Lower lobe of right lung (tissue), 2 donors: ENCODE results near the gene CD82. TPM values are rescaled to one million over a fixed set of nuclear protein-coding genes. Genes with fewer than 3 reads are reported as not detected.
A peak's percentile ranks its signal among the peaks of the same experiment; 100 is the strongest.

Source experiments
- ATAC-seq, 2 donors: fragments of 200-7000 bp; cut with Tn5 transposase; one replicate each; pipeline ENCODE4 v1.9.1; 2020 to 2022; ENCODE audit warnings: mild to moderate bottlenecking in 2 of 2, moderate library complexity in 2 of 2
- DNase-seq: peaks from one replicate; pipeline ENCODE4 v3.0.0-alpha.2; 2020
- H3K27ac ChIP-seq: fragments of 200-600 bp; one replicate; pipeline ENCODE4 v1.8.0; 2022
- H3K27me3 ChIP-seq: fragments of 200-600 bp; one replicate; pipeline ENCODE4 v1.8.0; 2022; ENCODE audit warnings: low read depth
- H3K36me3 ChIP-seq: fragments of 200-600 bp; one replicate; pipeline ENCODE4 v1.8.0; 2022; ENCODE audit warnings: mild to moderate bottlenecking
- H3K4me1 ChIP-seq: fragments of 200-600 bp; one replicate; pipeline ENCODE4 v1.8.0; 2022
- H3K4me3 ChIP-seq: fragments of 200-600 bp; one replicate; pipeline ENCODE4 v1.8.0; 2022; ENCODE audit warnings: mild to moderate bottlenecking
- H3K9me3 ChIP-seq: fragments of 200-600 bp; one replicate; pipeline ENCODE4 v1.8.0; 2022
- intact Hi-C: fragments of 100-400 bp; cut with DNase I; formaldehyde crosslinking; loops from one replicate; pipeline ENCODE4 v1.11.0; 2022
- total RNA-seq: library from RNA; stranded (reverse); fragmentation: NEBNext Ultra II Directional; extraction: Animal tissue kit (Norgen Biotek cat#: 25700); gene quantifications from one replicate; pipeline ENCODE4 v1.2.1, GENCODE V29; 2021
- TF ChIP-seq, protein P1 (sequence below): fragments of 200-600 bp; IDR thresholded peaks from one replicate; pipeline ENCODE4 v1.8.0; 2022; ENCODE audit warnings: antibody characterized with exemption, mild to moderate bottlenecking
- donor health status: DM: no; HTN: yes; CAD: no; lungs with severe emphysema.

Gene CD82
- total RNA-seq, 1 donor from 2014 or later, result 129 TPM

DNA sequence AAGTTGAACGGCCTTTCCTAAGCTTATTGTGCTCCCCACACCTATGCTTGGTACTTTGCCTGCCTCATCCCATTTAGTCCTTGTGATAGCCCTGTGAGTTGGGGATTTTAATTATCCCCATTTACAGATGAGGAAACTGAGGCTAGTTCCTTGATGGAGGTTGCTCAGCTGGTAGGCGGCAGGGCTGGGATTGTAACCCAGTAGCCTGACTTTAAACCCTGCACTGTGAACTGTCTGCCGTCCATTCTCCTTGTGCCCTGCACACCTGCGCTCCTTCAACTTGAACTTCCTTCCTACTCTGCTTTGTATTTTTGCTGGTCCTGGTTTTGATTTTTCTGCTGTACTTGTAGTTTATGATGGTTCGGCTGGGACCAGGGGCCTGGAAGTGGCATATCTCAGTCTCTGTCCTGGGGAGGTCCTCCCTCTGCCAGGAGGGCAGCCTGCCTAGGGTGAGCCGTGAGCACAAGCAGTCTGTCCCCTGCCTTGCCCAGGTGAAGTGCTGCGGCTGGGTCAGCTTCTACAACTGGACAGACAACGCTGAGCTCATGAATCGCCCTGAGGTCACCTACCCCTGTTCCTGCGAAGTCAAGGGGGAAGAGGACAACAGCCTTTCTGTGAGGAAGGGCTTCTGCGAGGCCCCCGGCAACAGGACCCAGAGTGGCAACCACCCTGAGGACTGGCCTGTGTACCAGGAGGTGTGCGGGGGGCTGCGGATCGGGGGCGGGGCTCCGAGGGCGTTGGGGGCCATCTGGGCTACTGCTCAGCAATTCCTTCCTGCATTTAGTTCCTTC, 52.4 kb downstream of the CD82 start:
- no peak overlapping the region for H3K27ac ChIP-seq
- H3K9me3 ChIP-seq, result no peaks in the 10 kb centered on the region
- H3K4me1 ChIP-seq, result peaks cover 14% of the 10 kb centered on the region
- TF ChIP-seq, protein P1, sequence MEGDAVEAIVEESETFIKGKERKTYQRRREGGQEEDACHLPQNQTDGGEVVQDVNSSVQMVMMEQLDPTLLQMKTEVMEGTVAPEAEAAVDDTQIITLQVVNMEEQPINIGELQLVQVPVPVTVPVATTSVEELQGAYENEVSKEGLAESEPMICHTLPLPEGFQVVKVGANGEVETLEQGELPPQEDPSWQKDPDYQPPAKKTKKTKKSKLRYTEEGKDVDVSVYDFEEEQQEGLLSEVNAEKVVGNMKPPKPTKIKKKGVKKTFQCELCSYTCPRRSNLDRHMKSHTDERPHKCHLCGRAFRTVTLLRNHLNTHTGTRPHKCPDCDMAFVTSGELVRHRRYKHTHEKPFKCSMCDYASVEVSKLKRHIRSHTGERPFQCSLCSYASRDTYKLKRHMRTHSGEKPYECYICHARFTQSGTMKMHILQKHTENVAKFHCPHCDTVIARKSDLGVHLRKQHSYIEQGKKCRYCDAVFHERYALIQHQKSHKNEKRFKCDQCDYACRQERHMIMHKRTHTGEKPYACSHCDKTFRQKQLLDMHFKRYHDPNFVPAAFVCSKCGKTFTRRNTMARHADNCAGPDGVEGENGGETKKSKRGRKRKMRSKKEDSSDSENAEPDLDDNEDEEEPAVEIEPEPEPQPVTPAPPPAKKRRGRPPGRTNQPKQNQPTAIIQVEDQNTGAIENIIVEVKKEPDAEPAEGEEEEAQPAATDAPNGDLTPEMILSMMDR, result no peak
- DNase-seq (no peak), ATAC-seq (no peak)
- H3K4me3 ChIP-seq, result no peak overlapping the region
- H3K27me3 ChIP-seq, result no peaks in the 10 kb centered on the region
- H3K36me3 ChIP-seq, result peaks cover 52% of the 10 kb centered on the region
- intact Hi-C loops, result no loop called here

DNA sequence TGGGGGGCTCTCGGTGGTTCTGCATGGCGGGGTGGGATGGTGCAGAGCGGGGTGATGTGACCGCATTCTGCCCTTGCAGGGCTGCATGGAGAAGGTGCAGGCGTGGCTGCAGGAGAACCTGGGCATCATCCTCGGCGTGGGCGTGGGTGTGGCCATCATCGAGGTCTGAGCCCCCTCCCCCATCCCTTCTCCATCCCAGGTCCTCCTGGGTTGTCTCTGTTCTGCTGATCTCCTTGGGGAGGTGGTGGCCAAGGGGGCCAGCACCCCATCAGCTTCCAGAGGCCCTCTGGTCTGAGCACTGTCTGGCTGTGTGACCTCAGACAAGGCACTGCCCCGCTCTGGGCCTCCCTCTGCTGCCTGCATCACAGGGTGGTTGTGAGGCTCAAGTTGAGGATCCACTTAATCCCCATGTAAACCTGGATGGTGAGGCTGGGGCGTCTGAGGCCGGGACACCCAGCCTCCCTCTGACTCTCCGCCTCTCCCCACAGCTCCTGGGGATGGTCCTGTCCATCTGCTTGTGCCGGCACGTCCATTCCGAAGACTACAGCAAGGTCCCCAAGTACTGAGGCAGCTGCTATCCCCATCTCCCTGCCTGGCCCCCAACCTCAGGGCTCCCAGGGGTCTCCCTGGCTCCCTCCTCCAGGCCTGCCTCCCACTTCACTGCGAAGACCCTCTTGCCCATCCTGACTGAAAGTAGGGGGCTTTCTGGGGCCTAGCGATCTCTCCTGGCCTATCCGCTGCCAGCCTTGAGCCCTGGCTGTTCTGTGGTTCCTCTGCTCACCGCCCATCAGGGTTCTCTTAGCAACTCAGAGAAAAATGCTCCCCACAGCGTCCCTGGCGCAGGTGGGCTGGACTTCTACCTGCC, 53.3 kb downstream of the CD82 start:
- ATAC-seq (no peak), DNase-seq (no peak)
- Histone ChIP-seq H3K36me3 (peaks cover 48% of the 10 kb centered on the region), H3K27ac (no peak overlapping the region), H3K4me1 (peaks cover 18% of the 10 kb centered on the region), H3K4me3 (no peak overlapping the region), H3K9me3 (no peaks in the 10 kb centered on the region), H3K27me3 (no peaks in the 10 kb centered on the region)
- TF ChIP-seq, protein P1, result no peak
- intact Hi-C loops, result no loop called here

DNA sequence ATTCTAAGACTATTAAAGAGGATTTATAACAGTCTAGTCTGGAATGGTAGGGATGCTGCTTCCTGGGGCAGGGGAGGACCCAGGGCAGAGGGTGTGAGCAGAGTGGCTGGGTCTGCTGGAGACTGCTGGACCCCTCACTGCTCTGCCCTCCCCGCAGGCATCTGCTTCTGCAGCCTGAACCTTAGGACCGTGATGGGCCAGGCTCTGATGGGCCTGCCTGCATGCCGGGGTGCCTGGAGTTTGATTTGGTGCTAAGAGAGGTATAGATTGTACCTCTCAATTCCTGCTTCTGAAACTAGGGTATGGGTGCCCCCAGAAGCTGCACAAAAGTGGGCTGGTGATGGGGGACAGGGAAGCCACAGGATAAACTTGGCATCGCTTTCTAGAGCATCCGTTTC, 54.9 kb downstream of the CD82 start:
- Histone ChIP-seq H3K4me3 (no peak overlapping the region), H3K27ac (no peak overlapping the region), H3K27me3 (no peaks in the 10 kb centered on the region), H3K9me3 (no peaks in the 10 kb centered on the region), H3K4me1 (peaks cover 24% of the 10 kb centered on the region), H3K36me3 (peaks cover 42% of the 10 kb centered on the region)
- DNase-seq, result no peak
- TF ChIP-seq, protein P1, result no peak
- no peak for ATAC-seq
- intact Hi-C loops, result loop anchor here (10.0 kb wide), 1 partner anchor 284 kb away; no protein-coding TSS in a partner anchor

DNA sequence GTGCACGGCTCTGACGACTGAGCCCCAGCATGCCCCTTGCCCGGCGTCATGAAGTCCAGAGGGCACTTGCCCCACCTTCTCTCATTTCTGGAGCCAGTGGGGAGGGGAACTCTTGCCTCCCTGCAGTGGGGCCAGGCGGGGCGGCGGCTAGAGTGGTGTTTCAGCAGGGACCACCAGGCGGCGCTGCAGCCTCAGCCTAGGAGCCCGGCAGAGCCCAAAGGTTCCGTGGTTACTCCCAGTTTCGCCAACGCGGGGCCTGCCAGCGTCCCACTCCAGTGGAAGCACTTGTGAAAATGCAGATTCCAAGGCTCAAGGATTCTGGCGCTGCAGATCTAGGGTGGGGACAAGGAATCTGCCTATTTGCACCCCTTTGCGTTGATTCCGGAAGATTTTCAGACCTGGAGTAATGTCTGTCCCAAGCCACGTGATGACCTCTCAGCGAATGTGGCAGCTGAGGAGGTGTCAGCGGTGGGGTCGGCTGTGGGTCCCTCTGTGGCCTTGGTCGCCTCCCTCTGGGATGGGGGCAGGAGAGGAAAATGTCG, 55.7 kb downstream of the CD82 start:
- Histone ChIP-seq H3K4me3 (no peak overlapping the region), H3K27ac (no peak overlapping the region), H3K27me3 (no peaks in the 10 kb centered on the region), H3K4me1 (peaks cover 24% of the 10 kb centered on the region), H3K36me3 (peaks cover 33% of the 10 kb centered on the region), H3K9me3 (no peaks in the 10 kb centered on the region)
- intact Hi-C loops, result loop anchor here (10.0 kb wide), 1 partner anchor 284 kb away; no protein-coding TSS in a partner anchor
- DNase-seq, result peak; percentile 81
- ATAC-seq, result peak; percentile 81 to 85
- TF ChIP-seq, protein P1, result peak; percentile 96

DNA sequence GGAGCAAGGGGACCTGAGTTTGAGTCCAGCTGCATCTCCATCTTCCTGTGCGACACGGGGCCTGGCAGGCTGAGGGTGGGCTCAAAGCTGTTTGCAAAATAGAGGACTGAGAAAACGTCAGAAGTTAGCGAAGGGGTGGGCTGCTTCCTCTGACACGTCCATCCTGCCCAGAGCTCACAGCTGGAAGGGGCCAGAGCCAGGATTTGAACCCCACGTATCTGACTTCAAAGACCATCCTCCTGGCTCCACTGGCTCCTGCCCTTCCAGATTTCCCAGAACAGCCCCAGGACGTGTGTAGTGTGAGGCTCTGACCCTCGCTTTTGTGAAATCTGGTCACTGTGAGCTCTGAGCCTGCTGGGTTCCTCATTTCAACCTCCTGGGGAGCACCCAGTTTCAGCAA, 56.3 kb downstream of the CD82 start:
- DNase-seq, result no peak
- Histone ChIP-seq H3K27ac (peak overlapping the region; percentile 27), H3K4me1 (peaks cover 24% of the 10 kb centered on the region), H3K36me3 (peaks cover 28% of the 10 kb centered on the region), H3K27me3 (no peaks in the 10 kb centered on the region), H3K4me3 (no peak overlapping the region), H3K9me3 (no peaks in the 10 kb centered on the region)
- ATAC-seq, result no peak
- TF ChIP-seq, protein P1, result no peak
- intact Hi-C loops, result loop anchor here (10.0 kb wide), 1 partner anchor 283 kb away; no protein-coding TSS in a partner anchor
